ENCODE results near the gene CD248.

CD248 gene

GRCh38 chr11:66286699-66287098 lies 30.1 kb downstream of the CD248 start:
- H3K27ac ChIP-seq = peak overlapping the region; percentile 94; the same call in 1 of the 2 replicates
- TF ChIP-seq CTCF (IDR thresholded peaks at IDR 0.05) (no peak), ZFX (IDR thresholded peaks at IDR 0.05; ENCODE audit: borderline replicate concordance) (no peak)

- peak overlapping the region; percentile 94 for H3K27ac ChIP-seq
- TF ChIP-seq ZFX (IDR thresholded peaks at IDR 0.05; ENCODE audit: borderline replicate concordance) (no peak), CTCF (IDR thresholded peaks at IDR 0.05) (no peak)
These were observed 31.4 kb downstream of the CD248 start for GRCh38 chr11:66285250-66285947.

- peak overlapping the region; percentile 40; the same call in 1 of the 2 replicates for H3K27ac ChIP-seq
- no peak for TF ChIP-seq ZFX (IDR thresholded peaks at IDR 0.05; ENCODE audit: borderline replicate concordance)
- no peak for TF ChIP-seq CTCF (IDR thresholded peaks at IDR 0.05)
These were observed 32.2 kb downstream of the CD248 start for GRCh38 chr11:66284526-66285078.

GRCh38 chr11:66283461-66284105 lies 33.3 kb downstream of the CD248 start:
- peak overlapping the region; percentile 40; the same call in 1 of the 2 replicates for H3K27ac ChIP-seq
- no peak for TF ChIP-seq ZFX (IDR thresholded peaks at IDR 0.05; ENCODE audit: borderline replicate concordance)
- TF ChIP-seq CTCF (IDR thresholded peaks at IDR 0.05) = no peak

- TF ChIP-seq ZFX (IDR thresholded peaks at IDR 0.05; ENCODE audit: borderline replicate concordance) (no peak), CTCF (IDR thresholded peaks at IDR 0.05) (peak; percentile 98)
- H3K27ac ChIP-seq = peak overlapping the region; percentile 40; the same call in 1 of the 2 replicates
These were observed 34.1 kb downstream of the CD248 start for GRCh38 chr11:66282468-66283455.

GRCh38 chr11:66281776-66282467 lies 34.9 kb downstream of the CD248 start:
- H3K27ac ChIP-seq = peak overlapping the region; percentile 29
- TF ChIP-seq CTCF (IDR thresholded peaks at IDR 0.05) (no peak), ZFX (IDR thresholded peaks at IDR 0.05; ENCODE audit: borderline replicate concordance) (no peak)
